PC-3 (cell line): ENCODE results near the gene GPR143. TPM values are rescaled to one million over a fixed set of nuclear protein-coding genes. Genes with fewer than 3 reads are reported as not detected.
A peak's percentile ranks its signal among the peaks of the same experiment; 100 is the strongest.

Experiments
- ATAC-seq: fragments of 200-7000 bp; cut with Tn5 transposase; 2 replicates; pipeline ENCODE4 v1.9.1; 2020; ENCODE audit warnings: mild to moderate bottlenecking, moderate library complexity
- BruUV-seq: library from RNA; stranded (reverse); fragments of 400-500 nt; replicated peaks from 2 replicates; lab custom pipeline; 2021; lab: Mats Ljungman, UMichigan
- CTCF ChIA-PET: fragments of 300-600 bp; sonication (Branson Sonifier 250); formaldehyde crosslinking; loops from one replicate; lab custom pipeline; 2022; ENCODE audit warnings: antibody characterized with exemption; lab: Charles Lee
- POLR2A ChIA-PET: fragments of 300-600 bp; sonication (Branson Sonifier 250); formaldehyde crosslinking; loops from one replicate; lab custom pipeline; 2022; ENCODE audit warnings: antibody characterized with exemption; ENCODE audit not compliant: unreplicated experiment; lab: Charles Lee
- DNase-seq: peaks from one replicate; pipeline ENCODE4 v3.0.0-alpha.2; 2015
- H2AFZ ChIP-seq: fragments of 300-600 bp; sonication (generic); 2 replicates; pipeline ENCODE4 v1.6.0; 2016; ENCODE audit warnings: antibody characterized with exemption, low read length
- H3F3A ChIP-seq: fragments of 300-600 bp; sonication (generic); one replicate; pipeline ENCODE4 v1.6.0; 2017; ENCODE audit warnings: antibody characterized with exemption, low read length, control low read depth, mild to moderate bottlenecking; ENCODE audit not compliant: unreplicated experiment
- H3K27ac ChIP-seq: fragments of 300-600 bp; sonication (generic); 2 replicates; pipeline ENCODE4 v1.5.1; 2016; ENCODE audit warnings: mild to moderate bottlenecking, low read length
- H3K27me3 ChIP-seq: fragments of 300-600 bp; sonication (generic); 2 replicates; pipeline ENCODE4 v1.6.1; 2016; ENCODE audit warnings: low read length, mixed read lengths
- H3K36me3 ChIP-seq: fragments of 300-600 bp; sonication (generic); 2 replicates; pipeline ENCODE4 v1.6.1; 2016; ENCODE audit warnings: low read depth, mixed run types, low read length, mixed read lengths
- H3K4me1 ChIP-seq: fragments of 300-600 bp; sonication (generic); 2 replicates; pipeline ENCODE4 v1.5.1; 2016; ENCODE audit warnings: low read length; ENCODE audit not compliant: insufficient read depth
- H3K4me2 ChIP-seq: fragments of 300-600 bp; sonication (generic); 2 replicates; pipeline ENCODE4 v1.6.0; 2016; ENCODE audit warnings: low read length
- H3K4me3 ChIP-seq: fragments of 300-600 bp; sonication (generic); 2 replicates; pipeline ENCODE4 v1.5.1; 2016; ENCODE audit warnings: mild to moderate bottlenecking, low read length, mixed read lengths
- H3K79me2 ChIP-seq: fragments of 300-600 bp; sonication (generic); 2 replicates; pipeline ENCODE4 v1.6.1; 2017; ENCODE audit warnings: low read length, mixed read lengths
- H3K9ac ChIP-seq: fragments of 300-600 bp; sonication (generic); 2 replicates; pipeline ENCODE4 v1.6.0; 2016; ENCODE audit warnings: mild to moderate bottlenecking, low read length
- H3K9me2 ChIP-seq: fragments of 300-600 bp; sonication (generic); replicated peaks from 2 replicates; pipeline ENCODE4 v1.6.1; 2016; ENCODE audit warnings: mixed run types, low read length, mixed read lengths
- H3K9me3 ChIP-seq: fragments of 300-600 bp; sonication (generic); 2 replicates; pipeline ENCODE4 v1.6.1; 2016; ENCODE audit warnings: low read length, mixed read lengths
- H4K20me1 ChIP-seq: fragments of 300-600 bp; sonication (generic); 2 replicates; pipeline ENCODE4 v1.6.1; 2016; ENCODE audit warnings: low read length, mixed read lengths
- CTCF ChIP-seq: fragments of 300-600 bp; sonication (generic); conservative IDR thresholded peaks from 2 replicates; pipeline ENCODE4 v1.5.1; 2017; ENCODE audit warnings: antibody characterized with exemption, low read depth, mild to moderate bottlenecking, low read length
- EZH2 ChIP-seq: fragments of 300-600 bp; sonication (generic); IDR thresholded peaks from one replicate; pipeline ENCODE4 v1.6.1; 2017; ENCODE audit warnings: antibody characterized with exemption, mild to moderate bottlenecking, low read length; ENCODE audit not compliant: unreplicated experiment
- EZH2phosphoT487 ChIP-seq: fragments of 300-600 bp; sonication (generic); IDR thresholded peaks from 2 replicates; pipeline ENCODE4 v1.6.1; 2018; ENCODE audit warnings: mild to moderate bottlenecking, antibody characterized with exemption, low read length, borderline replicate concordance
- intact Hi-C: fragments of 100-400 bp; cut with micrococcal nuclease; formaldehyde crosslinking; loops from 2 replicates; pipeline ENCODE4 v1.9.0; 2023
- total RNA-seq: library from RNA; depleted of rRNA; stranded (reverse); fragments of >200 nt; gene quantifications from 2 replicates; pipeline ENCODE4 v1.2.3, GENCODE V29; 2014

The GPR143 gene
- total RNA-seq, 1 experiment from 2014 or later, result 0.47 TPM

- POLR2A ChIA-PET, result no interaction called here
- Histone ChIP-seq H3K9me2 (no peaks in the 10 kb centered on the region), H3F3A (no peaks in the 10 kb centered on the region), H3K79me2 (no peaks in the 10 kb centered on the region), H3K27me3 (no peaks in the 10 kb centered on the region), H3K36me3 (no peaks in the 10 kb centered on the region), H3K4me3 (no peak overlapping the region), H2AFZ (no peak overlapping the region), H3K4me1 (peaks cover 9% of the 10 kb centered on the region; the same call in 1 of the 2 replicates), H3K4me2 (no peak overlapping the region), H3K27ac (no peak overlapping the region), H3K9ac (no peak overlapping the region), H3K9me3 (no peaks in the 10 kb centered on the region), H4K20me1 (no peaks in the 10 kb centered on the region)
- intact Hi-C loops, result no loop called here
- CTCF ChIA-PET, result no interaction called here
- no peak for TF ChIP-seq EZH2
- TF ChIP-seq CTCF, result no peak
- TF ChIP-seq EZH2phosphoT487, result no peak
- no peak for DNase-seq
- ATAC-seq, result no peak
- no TSS peak for BruUV-seq
These were observed 84.2 kb downstream of the GPR143 start for GRCh38 chrX:9681422-9681821.

- ChIA-PET CTCF (no interaction called here), POLR2A (no interaction called here)
- TF ChIP-seq EZH2phosphoT487 (no peak), CTCF (no peak), EZH2 (no peak)
- Histone ChIP-seq H3K79me2 (no peaks in the 10 kb centered on the region), H3K9me2 (no peaks in the 10 kb centered on the region), H3K9me3 (no peaks in the 10 kb centered on the region), H3K36me3 (no peaks in the 10 kb centered on the region; the same call in 1 of the 2 replicates), H3K27ac (no peak overlapping the region), H3K4me2 (no peak overlapping the region), H4K20me1 (no peaks in the 10 kb centered on the region), H3K9ac (no peak overlapping the region), H3F3A (no peaks in the 10 kb centered on the region), H3K27me3 (no peaks in the 10 kb centered on the region), H3K4me3 (no peak overlapping the region), H3K4me1 (peaks cover 9% of the 10 kb centered on the region; the same call in 1 of the 2 replicates), H2AFZ (no peak overlapping the region)
- no TSS peak for BruUV-seq
- no peak for DNase-seq
- ATAC-seq, result no peak
- intact Hi-C loops, result no loop called here
These were observed 84.6 kb downstream of the GPR143 start for GRCh38 chrX:9681011-9681410.

GRCh38 chrX:9678215-9678965 is 87.3 kb downstream of the GPR143 start:
- ChIA-PET CTCF (no interaction called here), POLR2A (no interaction called here)
- intact Hi-C loops, result loop anchor here (10.0 kb wide), 1 partner anchor 214 kb away; the partner anchor contains the start of gene TBL1X
- Histone ChIP-seq H3K79me2 (no peaks in the 10 kb centered on the region), H3K9me3 (no peaks in the 10 kb centered on the region), H3K36me3 (no peaks in the 10 kb centered on the region; the same call in 1 of the 2 replicates), H3K27me3 (no peaks in the 10 kb centered on the region), H3K4me2 (0 out of 2 replicates have a peak overlapping the region, but pooled peaks have one; percentile 48), H3K27ac (peak overlapping the region; percentile 70), H3K9me2 (no peaks in the 10 kb centered on the region), H3K9ac (no peak overlapping the region), H4K20me1 (no peaks in the 10 kb centered on the region), H3F3A (no peaks in the 10 kb centered on the region), H3K4me3 (no peak overlapping the region), H2AFZ (no peak overlapping the region), H3K4me1 (peaks cover 9% of the 10 kb centered on the region; the same call in 1 of the 2 replicates)
- ATAC-seq (no peak), DNase-seq (no peak)
- BruUV-seq, result no TSS peak
- no peak for TF ChIP-seq EZH2phosphoT487
- TF ChIP-seq EZH2, result no peak
- no peak for TF ChIP-seq CTCF
